ENCODE results near the gene DCHS1.

The DCHS1 gene

GRCh38 chr11:6625156-6625831 lies 30.3 kb downstream of the DCHS1 start:
- Histone ChIP-seq H3K4me1 (ENCODE audit: low read length) (peaks cover 12% of the 10 kb centered on the region), H3K9ac (ENCODE audit: low read length) (no peak overlapping the region), H2AFZ (ENCODE audit: low read depth, low read length) (no peak overlapping the region), H3K4me3 (ENCODE audit: low read length) (no peak overlapping the region), H3K79me2 (ENCODE audit: low read length) (no peaks in the 10 kb centered on the region), H3K4me2 (ENCODE audit: low read length) (no peak overlapping the region), H4K20me1 (ENCODE audit: insufficient read depth, low read length) (no peaks in the 10 kb centered on the region), H3K27me3 (ENCODE audit: low read depth, low read length) (no peaks in the 10 kb centered on the region), H3K36me3 (replicated peaks; ENCODE audit: low read depth, low read length) (no peaks in the 10 kb centered on the region), H3K27ac (ENCODE audit: low read length) (no peak overlapping the region), H3K9me3 (ENCODE audit: insufficient read depth, low read length) (no peaks in the 10 kb centered on the region)
- no peak for TF ChIP-seq EZH2phosphoT487 (IDR thresholded peaks at IDR 0.05; ENCODE audit: low read depth)
- TF ChIP-seq CTCF (IDR thresholded peaks at IDR 0.05; ENCODE audit: low read depth, low read length): no peak

- H3K9me3 ChIP-seq (ENCODE audit: insufficient read depth, low read length): no peaks in the 10 kb centered on the region
- H2AFZ ChIP-seq (ENCODE audit: low read depth, low read length): no peak overlapping the region
- no peak overlapping the region for H3K9ac ChIP-seq (ENCODE audit: low read length)
- peaks cover 2% of the 10 kb centered on the region; the same call in 1 of the 2 replicates for H3K79me2 ChIP-seq (ENCODE audit: low read length)
- H3K4me2 ChIP-seq (ENCODE audit: low read length): no peak overlapping the region
- TF ChIP-seq EZH2phosphoT487 (IDR thresholded peaks at IDR 0.05; ENCODE audit: low read depth) (no peak), CTCF (IDR thresholded peaks at IDR 0.05; ENCODE audit: low read depth, low read length) (no peak)
- H4K20me1 ChIP-seq (ENCODE audit: insufficient read depth, low read length): no peaks in the 10 kb centered on the region
- no peak overlapping the region for H3K4me3 ChIP-seq (ENCODE audit: low read length)
- H3K27me3 ChIP-seq (ENCODE audit: low read depth, low read length): no peaks in the 10 kb centered on the region
- H3K36me3 ChIP-seq (replicated peaks; ENCODE audit: low read depth, low read length): no peaks in the 10 kb centered on the region
- no peak overlapping the region for H3K27ac ChIP-seq (ENCODE audit: low read length)
- peaks cover 19% of the 10 kb centered on the region for H3K4me1 ChIP-seq (ENCODE audit: low read length)
Measured at GRCh38 chr11:6623391-6624363, 31.9 kb downstream of the DCHS1 start.

GRCh38 chr11:6622261-6623171 lies 33.1 kb downstream of the DCHS1 start:
- Histone ChIP-seq H3K4me3 (ENCODE audit: low read length) (no peak overlapping the region), H3K79me2 (ENCODE audit: low read length) (peaks cover 3% of the 10 kb centered on the region; the same call in 1 of the 2 replicates), H3K9ac (ENCODE audit: low read length) (no peak overlapping the region), H3K27me3 (ENCODE audit: low read depth, low read length) (no peaks in the 10 kb centered on the region), H3K4me2 (ENCODE audit: low read length) (no peak overlapping the region), H3K36me3 (replicated peaks; ENCODE audit: low read depth, low read length) (no peaks in the 10 kb centered on the region), H3K27ac (ENCODE audit: low read length) (no peak overlapping the region), H3K4me1 (ENCODE audit: low read length) (peaks cover 23% of the 10 kb centered on the region), H4K20me1 (ENCODE audit: insufficient read depth, low read length) (no peaks in the 10 kb centered on the region), H2AFZ (ENCODE audit: low read depth, low read length) (no peak overlapping the region), H3K9me3 (ENCODE audit: insufficient read depth, low read length) (no peaks in the 10 kb centered on the region)
- TF ChIP-seq EZH2phosphoT487 (IDR thresholded peaks at IDR 0.05; ENCODE audit: low read depth): no peak
- no peak for TF ChIP-seq CTCF (IDR thresholded peaks at IDR 0.05; ENCODE audit: low read depth, low read length)
